Erythroblast (primary cell): ENCODE measurements around the gene CALML3.
A peak's percentile ranks its signal among the peaks of the same experiment; 100 is the strongest.

Experiments used
- DNase-seq, 2 experiments: peaks; one replicate each; lab custom pipeline; 2025; lab: John Stamatoyannopoulos, UW
- GATA1 ChIP-seq: IDR thresholded peaks from 2 replicates; pipeline ENCODE4 v1.6.1; 2011; ENCODE audit warnings: low read depth, mild to moderate bottlenecking, control low read depth, low read length, moderate library complexity
- POLR2A ChIP-seq: IDR thresholded peaks from 2 replicates; pipeline ENCODE4 v1.6.1; 2011; ENCODE audit warnings: mild to moderate bottlenecking, low read length

Gene CALML3

GRCh38 chr10:5538892-5539651, 14.3 kb downstream of the CALML3 start:
- DNase-seq, result peak in 1 of 2 experiments; percentile 36
- no peak for TF ChIP-seq GATA1
- TF ChIP-seq POLR2A, result no peak

GRCh38 chr10:5540080-5540479, 15.3 kb downstream of the CALML3 start:
- TF ChIP-seq POLR2A, result no peak
- no peak for TF ChIP-seq GATA1
- no peak for DNase-seq

GRCh38 chr10:5540891-5541290, 16.1 kb downstream of the CALML3 start:
- TF ChIP-seq GATA1, result no peak
- no peak for TF ChIP-seq POLR2A
- DNase-seq, result no peak

GRCh38 chr10:5542100-5542499, 17.3 kb downstream of the CALML3 start:
- no peak for DNase-seq
- TF ChIP-seq GATA1, result no peak

GRCh38 chr10:5543623-5544022, 18.9 kb downstream of the CALML3 start:
- TF ChIP-seq GATA1 (no peak), POLR2A (no peak)
- peak in 1 of 2 experiments; percentile 18 for DNase-seq

- no peak for DNase-seq
- TF ChIP-seq POLR2A (no peak), GATA1 (no peak)
Observed at GRCh38 chr10:5544216-5544805, 19.6 kb downstream of the CALML3 start.

GRCh38 chr10:5545011-5545410, 20.2 kb downstream of the CALML3 start:
- DNase-seq, result no peak
- no peak for TF ChIP-seq GATA1
- no peak for TF ChIP-seq POLR2A

GRCh38 chr10:5545426-5545777, 20.6 kb downstream of the CALML3 start:
- DNase-seq, result no peak
- TF ChIP-seq GATA1, result no peak
- TF ChIP-seq POLR2A, result no peak

GRCh38 chr10:5545778-5546710, 21.3 kb downstream of the CALML3 start:
- no peak for DNase-seq
- no peak for TF ChIP-seq POLR2A
- TF ChIP-seq GATA1, result no peak

GRCh38 chr10:5546891-5547680, 22.3 kb downstream of the CALML3 start:
- TF ChIP-seq GATA1 (no peak), POLR2A (peak; percentile 78)
- peak; percentile 63 to 68 for DNase-seq

GRCh38 chr10:5547681-5547930, 22.8 kb downstream of the CALML3 start:
- no peak for TF ChIP-seq GATA1
- no peak for TF ChIP-seq POLR2A
- DNase-seq, result no peak

- peak; percentile 59 to 70 for DNase-seq
- TF ChIP-seq GATA1, result no peak
- TF ChIP-seq POLR2A, result no peak
Observed at GRCh38 chr10:5547931-5548660, 23.3 kb downstream of the CALML3 start.

GRCh38 chr10:5549462-5550249, 24.9 kb downstream of the CALML3 start:
- DNase-seq, result no peak
- TF ChIP-seq GATA1, result no peak
- TF ChIP-seq POLR2A, result no peak
